ENCODE results near the gene GLIS1. TPM values are rescaled to one million over a fixed set of nuclear protein-coding genes. Genes with fewer than 3 reads are reported as not detected.

Gene GLIS1
- total RNA-seq, 4 donors from 2014 or later = not detected

GRCh38 chr1:53638360-53639035, 100.5 kb downstream of the GLIS1 start:
- Histone ChIP-seq H3K27me3 (no peaks in the 10 kb centered on the region), H3K9me3 (no peaks in the 10 kb centered on the region), H3K4me3 (no peak overlapping the region), H3K27ac (no peak overlapping the region), H3K36me3 (no peaks in the 10 kb centered on the region), H3K4me1 (no peaks in the 10 kb centered on the region)
- DNase-seq = peak in 1 of 2 donors; percentile 7
- in situ Hi-C loops (cut with MboI; ENCODE audit: low sequenced_read_pairs in 4 of 4) (no loop called here), intact Hi-C loops (cut with DNase I; ENCODE audit: low total_unique reads) (loop anchor here (1.0 kb wide), 1 partner anchor 153 kb away; no protein-coding TSS in a partner anchor)
- no peak for ATAC-seq
- TF ChIP-seq, protein P1, sequence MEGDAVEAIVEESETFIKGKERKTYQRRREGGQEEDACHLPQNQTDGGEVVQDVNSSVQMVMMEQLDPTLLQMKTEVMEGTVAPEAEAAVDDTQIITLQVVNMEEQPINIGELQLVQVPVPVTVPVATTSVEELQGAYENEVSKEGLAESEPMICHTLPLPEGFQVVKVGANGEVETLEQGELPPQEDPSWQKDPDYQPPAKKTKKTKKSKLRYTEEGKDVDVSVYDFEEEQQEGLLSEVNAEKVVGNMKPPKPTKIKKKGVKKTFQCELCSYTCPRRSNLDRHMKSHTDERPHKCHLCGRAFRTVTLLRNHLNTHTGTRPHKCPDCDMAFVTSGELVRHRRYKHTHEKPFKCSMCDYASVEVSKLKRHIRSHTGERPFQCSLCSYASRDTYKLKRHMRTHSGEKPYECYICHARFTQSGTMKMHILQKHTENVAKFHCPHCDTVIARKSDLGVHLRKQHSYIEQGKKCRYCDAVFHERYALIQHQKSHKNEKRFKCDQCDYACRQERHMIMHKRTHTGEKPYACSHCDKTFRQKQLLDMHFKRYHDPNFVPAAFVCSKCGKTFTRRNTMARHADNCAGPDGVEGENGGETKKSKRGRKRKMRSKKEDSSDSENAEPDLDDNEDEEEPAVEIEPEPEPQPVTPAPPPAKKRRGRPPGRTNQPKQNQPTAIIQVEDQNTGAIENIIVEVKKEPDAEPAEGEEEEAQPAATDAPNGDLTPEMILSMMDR (IDR thresholded peaks at IDR 0.05 in 4 of 5, conservative IDR thresholded peaks at IDR 0.05 in 1 of 5) = no peak
- TF ChIP-seq POLR2A (IDR thresholded peaks at IDR 0.05) = no peak

DNA sequence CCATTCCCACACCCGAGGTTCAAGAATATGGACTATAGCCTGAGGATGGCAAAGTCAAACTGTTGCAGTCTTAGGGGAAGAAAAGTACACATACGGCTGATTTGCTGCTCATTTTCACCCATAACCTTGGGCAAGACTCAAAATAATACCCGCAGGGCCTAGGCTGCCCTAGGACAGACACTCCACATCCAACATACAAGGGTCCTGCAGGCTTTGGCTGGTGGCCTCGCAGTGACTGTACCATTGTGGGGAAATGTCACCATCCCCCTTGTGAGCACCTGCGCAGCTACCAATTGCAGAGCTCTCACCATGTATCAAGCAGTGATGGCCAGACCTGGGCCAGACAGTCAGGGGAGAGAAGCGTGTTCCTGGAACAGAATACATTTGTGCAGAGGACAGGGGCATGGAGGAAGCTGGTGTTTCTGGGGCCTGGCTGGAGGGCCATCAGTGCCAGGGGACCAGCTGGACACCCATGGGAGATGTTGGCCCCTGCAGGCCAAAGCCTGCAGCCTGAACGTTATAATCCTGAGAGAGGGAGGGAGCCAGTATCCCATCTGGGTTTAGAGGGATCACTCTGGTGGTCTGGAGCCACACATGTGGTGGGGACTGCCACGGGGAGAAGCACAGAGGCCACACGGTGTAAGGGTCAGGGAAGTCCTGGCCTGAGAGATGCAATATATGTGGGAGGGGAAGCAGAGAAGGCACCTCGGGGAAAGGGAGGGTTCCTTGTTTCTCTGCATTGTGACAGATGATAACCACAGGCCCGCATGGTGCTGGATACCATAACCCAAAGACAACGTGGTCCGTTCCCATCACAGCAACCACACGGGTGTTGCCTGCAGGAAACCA, 101.2 kb downstream of the GLIS1 start:
- no peaks in the 10 kb centered on the region for H3K36me3 ChIP-seq
- no peaks in the 10 kb centered on the region for H3K27me3 ChIP-seq
- DNase-seq (peak in 1 of 2 donors; percentile 4), ATAC-seq (no peak)
- no peaks in the 10 kb centered on the region for H3K4me1 ChIP-seq
- H3K27ac ChIP-seq = no peak overlapping the region
- H3K9me3 ChIP-seq = no peaks in the 10 kb centered on the region
- in situ Hi-C loops (cut with MboI; ENCODE audit: low sequenced_read_pairs in 4 of 4) = no loop called here
- TF ChIP-seq, protein P1 (IDR thresholded peaks at IDR 0.05 in 4 of 5, conservative IDR thresholded peaks at IDR 0.05 in 1 of 5) = no peak
- no peak for TF ChIP-seq POLR2A (IDR thresholded peaks at IDR 0.05)
- intact Hi-C loops (cut with DNase I; ENCODE audit: low total_unique reads) = no loop called here
- no peak overlapping the region for H3K4me3 ChIP-seq

DNA sequence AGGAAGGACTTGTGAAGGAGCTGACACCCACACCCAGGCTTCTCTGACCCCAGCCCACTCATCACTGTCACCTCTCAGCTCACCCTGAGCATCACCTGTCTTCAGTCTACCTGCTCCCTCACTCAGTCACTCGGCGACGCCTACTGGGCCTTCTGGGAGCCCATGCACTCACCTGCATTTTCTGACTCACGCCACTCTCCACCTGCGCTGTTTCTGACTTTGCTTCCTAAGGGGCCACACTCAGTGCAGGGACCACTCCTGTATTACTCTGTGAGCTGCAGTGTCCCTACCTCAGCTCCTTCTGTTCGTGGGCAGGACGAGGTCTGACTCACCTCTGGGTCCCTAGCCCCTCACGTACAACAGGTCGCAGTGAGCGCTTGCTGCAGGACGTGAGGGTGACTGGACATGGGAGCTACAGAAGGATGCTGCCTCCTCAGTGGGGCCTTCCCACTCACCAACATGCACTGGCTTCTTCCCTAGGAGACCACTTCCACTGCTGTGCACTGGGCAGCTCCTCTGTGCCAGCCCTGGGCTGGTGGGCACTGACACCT, 102.3 kb downstream of the GLIS1 start:
- intact Hi-C loops (cut with DNase I; ENCODE audit: low total_unique reads) (no loop called here), in situ Hi-C loops (cut with MboI; ENCODE audit: low sequenced_read_pairs in 4 of 4) (no loop called here)
- Histone ChIP-seq H3K4me1 (no peaks in the 10 kb centered on the region), H3K36me3 (no peaks in the 10 kb centered on the region), H3K4me3 (no peak overlapping the region), H3K27ac (no peak overlapping the region), H3K27me3 (no peaks in the 10 kb centered on the region), H3K9me3 (no peaks in the 10 kb centered on the region)
- DNase-seq (peak in 1 of 2 donors; percentile 4), ATAC-seq (no peak)
- no peak for TF ChIP-seq POLR2A (IDR thresholded peaks at IDR 0.05)
- TF ChIP-seq, protein P1 (IDR thresholded peaks at IDR 0.05 in 4 of 5, conservative IDR thresholded peaks at IDR 0.05 in 1 of 5) = no peak

DNA sequence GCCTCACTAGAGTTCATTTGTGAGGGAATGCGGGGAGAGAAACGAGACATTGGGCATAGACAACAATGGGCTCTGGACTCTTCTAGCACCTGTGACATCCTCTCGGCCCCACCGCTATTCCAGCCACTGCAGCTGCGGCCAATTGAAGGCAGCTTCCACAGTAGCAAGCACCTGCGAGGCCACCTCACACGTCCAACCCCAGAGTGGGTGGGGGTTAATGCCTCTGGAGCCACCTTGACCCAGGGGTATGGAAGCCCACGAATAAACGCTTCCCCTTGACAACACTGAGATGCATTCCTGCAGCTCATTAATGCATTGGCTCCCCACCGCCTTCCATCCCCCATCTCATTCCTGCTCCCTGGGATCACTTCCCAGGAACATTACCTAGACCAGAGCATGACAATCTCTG, 104.4 kb downstream of the GLIS1 start:
- Histone ChIP-seq H3K27ac (no peak overlapping the region), H3K36me3 (no peaks in the 10 kb centered on the region), H3K27me3 (no peaks in the 10 kb centered on the region), H3K9me3 (no peaks in the 10 kb centered on the region), H3K4me1 (no peaks in the 10 kb centered on the region), H3K4me3 (no peak overlapping the region)
- DNase-seq (no peak), ATAC-seq (no peak)
- in situ Hi-C loops (cut with MboI; ENCODE audit: low sequenced_read_pairs in 4 of 4) (no loop called here), intact Hi-C loops (cut with DNase I; ENCODE audit: low total_unique reads) (no loop called here)
- TF ChIP-seq POLR2A (IDR thresholded peaks at IDR 0.05) = no peak
- TF ChIP-seq, protein P1 (IDR thresholded peaks at IDR 0.05 in 4 of 5, conservative IDR thresholded peaks at IDR 0.05 in 1 of 5) = no peak
